ENCODE measurements around the gene CACNA2D4. TPM values are rescaled to one million over a fixed set of nuclear protein-coding genes. Genes with fewer than 3 reads are reported as not detected.

Gene CACNA2D4
- total RNA-seq, 1 donor from 2014 or later, result 0.83 TPM

- DNase-seq (ENCODE audit: low spot score), result no peak
- ATAC-seq, result no peak
Observed at GRCh38 chr12:1836241-1836803, 82.1 kb downstream of the CACNA2D4 start.

- no peak for ATAC-seq
- DNase-seq (ENCODE audit: low spot score), result no peak
Observed at GRCh38 chr12:1835211-1836131, 83.0 kb downstream of the CACNA2D4 start.

DNA sequence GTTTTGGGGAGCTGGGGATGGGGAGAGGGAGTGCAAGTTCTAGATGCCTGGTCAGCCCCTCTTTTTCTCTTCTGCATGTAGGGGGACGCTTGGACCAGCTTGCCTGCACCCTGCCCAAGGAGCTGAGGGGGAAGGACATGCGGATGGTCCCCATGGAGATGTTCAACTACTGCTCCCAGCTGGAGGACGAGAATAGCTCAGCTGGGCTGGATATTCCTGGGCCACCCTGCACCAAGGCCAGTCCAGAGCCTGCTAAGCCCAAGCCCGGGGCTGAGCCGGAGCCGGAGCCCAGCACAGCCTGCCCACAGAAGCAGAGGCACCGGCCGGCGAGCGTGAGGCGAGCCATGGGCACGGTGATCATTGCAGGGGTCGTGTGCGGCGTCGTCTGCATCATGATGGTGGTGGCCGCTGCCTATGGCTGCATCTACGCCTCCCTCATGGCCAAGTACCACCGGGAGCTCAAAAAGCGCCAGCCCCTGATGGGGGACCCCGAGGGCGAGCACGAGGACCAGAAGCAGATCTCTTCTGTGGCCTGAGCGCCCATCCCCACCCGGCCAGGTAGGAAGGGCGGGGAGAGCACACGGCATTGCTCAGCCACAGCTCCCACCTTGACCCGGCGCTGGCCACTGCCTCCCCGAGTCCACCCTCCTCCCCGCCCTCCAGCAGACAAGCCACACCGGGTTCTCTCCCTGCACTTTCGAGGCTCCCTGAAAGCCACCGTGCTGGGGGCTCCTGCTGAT, 84.1 kb downstream of the CACNA2D4 start:
- no peak for DNase-seq (ENCODE audit: low spot score)
- ATAC-seq, result no peak

GRCh38 chr12:1833596-1834028, 84.8 kb downstream of the CACNA2D4 start:
- no peak for ATAC-seq
- DNase-seq (ENCODE audit: low spot score), result no peak

GRCh38 chr12:1832801-1833595, 85.5 kb downstream of the CACNA2D4 start:
- DNase-seq (ENCODE audit: low spot score) (no peak), ATAC-seq (no peak)

DNA sequence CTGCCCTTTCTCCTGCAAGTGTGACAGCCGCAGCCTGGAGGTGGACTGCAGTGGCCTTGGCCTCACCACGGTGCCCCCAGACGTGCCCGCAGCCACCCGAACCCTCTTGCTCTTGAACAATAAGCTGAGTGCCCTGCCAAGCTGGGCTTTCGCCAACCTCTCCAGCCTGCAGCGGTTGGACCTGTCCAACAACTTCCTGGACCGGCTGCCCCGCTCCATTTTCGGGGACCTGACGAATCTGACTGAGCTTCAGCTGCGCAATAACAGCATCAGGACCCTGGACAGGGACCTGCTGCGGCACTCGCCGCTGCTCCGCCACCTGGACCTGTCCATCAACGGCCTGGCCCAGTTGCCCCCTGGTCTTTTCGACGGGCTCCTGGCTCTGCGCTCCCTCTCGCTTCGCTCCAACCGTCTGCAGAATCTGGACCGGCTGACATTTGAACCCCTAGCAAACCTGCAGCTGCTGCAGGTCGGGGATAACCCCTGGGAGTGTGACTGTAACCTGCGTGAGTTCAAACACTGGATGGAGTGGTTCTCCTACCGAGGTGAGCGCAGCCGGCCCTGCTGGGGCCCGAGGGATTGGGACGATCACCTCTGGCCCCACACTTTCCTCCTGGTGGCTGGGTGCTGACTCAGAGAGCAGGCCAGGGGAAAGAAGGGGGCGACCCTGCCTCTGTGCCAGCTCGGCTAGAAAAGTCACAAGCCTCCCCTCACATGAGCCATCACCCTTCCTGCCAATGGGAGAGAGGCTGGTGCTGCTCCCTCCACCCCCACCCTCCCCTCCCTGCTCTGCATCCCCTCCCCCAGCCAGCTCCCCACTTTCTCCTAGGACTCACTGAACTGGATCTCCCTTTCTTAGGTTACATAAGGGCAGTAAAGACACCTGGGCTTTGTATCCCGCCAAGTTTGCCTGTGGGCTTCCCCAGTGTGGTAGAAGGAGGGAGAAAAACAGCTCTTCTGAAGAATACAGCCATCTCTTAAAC, 87.2 kb downstream of the CACNA2D4 start:
- DNase-seq (ENCODE audit: low spot score), result no peak

GRCh38 chr12:1830401-1830845, 88.0 kb downstream of the CACNA2D4 start:
- DNase-seq (ENCODE audit: low spot score), result no peak
- no peak for ATAC-seq

More for the DNA sequence above, 87.2 kb downstream of the CACNA2D4 start:
- ATAC-seq, result peak; percentile 82

DNA sequence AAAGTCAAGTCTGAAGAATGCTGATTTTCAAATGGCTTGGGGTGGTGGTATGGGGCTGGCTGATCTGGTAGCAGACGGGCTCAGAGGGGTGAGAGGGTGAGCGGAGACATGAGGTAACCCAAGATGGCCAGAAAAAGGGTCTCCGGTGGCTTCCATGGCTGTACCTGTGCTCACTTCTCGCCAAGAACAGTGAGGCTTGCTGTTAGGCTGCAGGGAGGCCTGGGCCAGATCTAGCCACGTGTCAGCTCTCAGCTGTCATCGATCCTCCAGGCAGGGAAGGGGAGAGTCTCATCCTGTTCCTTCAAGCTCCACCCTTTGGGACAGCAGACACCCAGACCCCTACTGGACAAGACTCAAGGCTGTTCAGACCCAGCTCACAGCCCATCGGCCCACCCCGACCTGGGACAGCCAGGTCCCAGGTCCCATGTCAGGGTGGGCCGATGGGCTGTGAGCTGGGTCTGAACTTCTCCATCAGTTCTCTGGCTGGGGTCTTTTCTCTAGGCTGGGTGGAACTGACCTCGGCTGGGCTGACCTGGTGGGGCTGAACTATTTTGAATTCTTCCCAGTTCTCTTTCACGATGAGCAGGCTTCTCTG, 89.0 kb downstream of the CACNA2D4 start:
- no peak for ATAC-seq
- DNase-seq (ENCODE audit: low spot score), result no peak

- DNase-seq (ENCODE audit: low spot score), result no peak
- no peak for ATAC-seq
Observed at GRCh38 chr12:1828856-1829255, 89.6 kb downstream of the CACNA2D4 start.

GRCh38 chr12:1827826-1828805, 90.3 kb downstream of the CACNA2D4 start:
- no peak for DNase-seq (ENCODE audit: low spot score)
- no peak for ATAC-seq

GRCh38 chr12:1826867-1827705, 91.4 kb downstream of the CACNA2D4 start:
- ATAC-seq, result no peak
- no peak for DNase-seq (ENCODE audit: low spot score)

DNA sequence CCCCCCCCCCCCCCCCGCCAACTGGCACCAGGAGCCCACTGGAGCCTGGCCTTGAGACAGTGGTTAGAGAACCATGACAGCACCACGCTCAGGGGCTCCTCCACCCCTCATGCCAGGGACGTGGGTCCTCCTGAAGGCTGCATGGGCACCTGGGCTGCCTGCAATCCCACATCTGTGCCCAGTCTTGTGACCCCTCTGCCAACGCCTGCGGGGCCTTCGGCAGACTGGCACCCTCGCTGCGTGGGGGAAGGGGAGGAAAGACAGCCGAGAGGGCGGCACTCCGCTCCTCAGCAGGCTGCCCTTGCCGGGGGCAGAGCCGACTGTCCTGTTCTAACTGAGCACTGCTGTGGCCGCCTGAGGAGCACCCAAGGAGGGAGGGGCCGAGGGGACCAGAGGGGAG, 92.1 kb downstream of the CACNA2D4 start:
- DNase-seq (ENCODE audit: low spot score) (no peak), ATAC-seq (no peak)

GRCh38 chr12:1825382-1826102, 92.9 kb downstream of the CACNA2D4 start:
- DNase-seq (ENCODE audit: low spot score) (no peak), ATAC-seq (no peak)

DNA sequence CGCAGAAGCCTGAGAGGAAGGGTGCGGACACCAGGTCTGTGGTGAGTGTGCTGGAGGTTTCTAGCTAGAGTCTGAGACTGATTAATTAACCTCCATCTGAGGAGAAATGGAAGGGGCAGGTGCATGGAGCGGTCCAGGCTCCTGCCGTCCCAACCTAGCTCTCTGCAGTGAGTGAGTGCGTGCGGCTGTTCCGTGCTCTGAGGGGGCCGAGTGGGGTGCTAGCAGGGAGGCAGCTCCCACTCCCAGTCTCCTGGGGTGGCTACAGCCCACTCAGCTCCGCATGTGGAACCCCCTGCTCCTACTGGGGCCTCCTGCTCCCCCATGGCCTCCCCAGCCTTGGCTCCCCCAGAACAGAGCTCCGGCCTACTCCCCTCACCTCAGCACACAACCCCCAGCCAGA, 95.2 kb downstream of the CACNA2D4 start:
- ATAC-seq, result no peak
- DNase-seq (ENCODE audit: low spot score), result no peak

- ATAC-seq (no peak), DNase-seq (ENCODE audit: low spot score) (no peak)
Observed at GRCh38 chr12:1822699-1823098, 95.8 kb downstream of the CACNA2D4 start.

- ATAC-seq (no peak), DNase-seq (ENCODE audit: low spot score) (no peak)
Observed at GRCh38 chr12:1821805-1822204, 96.6 kb downstream of the CACNA2D4 start.

All from left lobe of liver (tissue), 2 donors.